K562 (cell line): ENCODE measurements around the gene NAGS. TPM values are rescaled to one million over a fixed set of nuclear protein-coding genes. Genes with fewer than 3 reads are reported as not detected.
A peak's percentile ranks its signal among the peaks of the same experiment; 100 is the strongest.

Experiments used
- ATAC-seq: fragments of 200-7000 bp; cut with Tn5 transposase; 3 replicates; pipeline ENCODE4 v1.9.1; 2020; ENCODE audit warnings: moderate library complexity
- BruUV-seq: library from RNA; stranded (reverse); fragments of 400-500 nt; replicated peaks from 2 replicates; lab custom pipeline; 2021; lab: Mats Ljungman, UMichigan
- CTCF ChIA-PET: fragments of 300-600 bp; formaldehyde crosslinking; extraction: SDS; loops from one replicate; lab custom pipeline; 2021; ENCODE audit warnings: low intra/inter-chr PET ratio; lab: Yijun Ruan, JAX
- POLR2A ChIA-PET: fragments of 300-600, 350-650 bp; sonication (Branson Sonifier 250); formaldehyde crosslinking; extraction: SDS; loops from one replicate; lab custom pipeline; 2021; ENCODE audit warnings: antibody characterized with exemption, inconsistent platforms; lab: Yijun Ruan, JAX
- DNase-seq, 4 experiments: peaks; one replicate each; pipeline versions ENCODE4 v3.0.0 to v3.0.0-alpha.2; 2011 to 2018; ENCODE audit warnings: low spot score in 3 of 4, mixed read lengths in 3 of 4; ENCODE audit errors: extremely low read depth in 1 of 4
- FAIRE-seq: peaks from 2 replicates; lab custom pipeline; 2011; peaks lifted over from hg19 to GRCh38; lab: Jason Lieb, UNC
- H2AFZ ChIP-seq: 2 replicates; pipeline ENCODE4 v1.6.0; 2011; ENCODE audit warnings: low read depth, low read length, control low read depth, inconsistent platforms
- H3K27ac ChIP-seq: fragments of 200-600 bp; 3 replicates; pipeline ENCODE4 v1.8.0; 2011; ENCODE audit warnings: low read depth, mild to moderate bottlenecking, control low read depth, inconsistent platforms, low read length, moderate library complexity, mixed read lengths; ENCODE audit errors: extremely low read depth
- H3K27me3 ChIP-seq, 2 experiments: fragments of 300-600 bp in 1 of 2; 2 replicates in 1 of 2; 3 replicates in 1 of 2; pipeline versions ENCODE4 v1.6.0 to v1.8.0; 2011; ENCODE audit warnings: inconsistent platforms in 2 of 2, low read length in 2 of 2, mild to moderate bottlenecking in 1 of 2, mixed read lengths in 1 of 2, moderate library complexity in 1 of 2; ENCODE audit not compliant: control insufficient read depth in 2 of 2, insufficient read depth in 2 of 2
- H3K36me3 ChIP-seq: fragments of 300-600 bp; 3 replicates; pipeline ENCODE4 v1.8.0; 2011; ENCODE audit warnings: mild to moderate bottlenecking, low read length, inconsistent platforms; ENCODE audit not compliant: control insufficient read depth, insufficient read depth
- H3K4me1 ChIP-seq, 2 experiments: fragments of 200-600 bp in 1 of 2; replicated peaks in 1 of 2; 2 replicates in 1 of 2; 3 replicates in 1 of 2; pipeline versions ENCODE4 v1.5.1 to v1.8.0; 2011; ENCODE audit warnings: inconsistent platforms in 2 of 2, low read length in 2 of 2, mild to moderate bottlenecking in 1 of 2, mixed read lengths in 1 of 2, moderate library complexity in 1 of 2; ENCODE audit not compliant: control insufficient read depth in 2 of 2, insufficient read depth in 2 of 2
- H3K4me2 ChIP-seq: 2 replicates; pipeline ENCODE4 v1.6.1; 2011; ENCODE audit warnings: low read length, control low read depth, inconsistent platforms, mixed read lengths; ENCODE audit not compliant: insufficient read depth
- H3K4me3 ChIP-seq: fragments of 200-600 bp; sonication (generic), shearing (Covaris generic); 2 replicates; pipeline ENCODE4 v1.5.1; 2016; ENCODE audit warnings: control low read depth, inconsistent platforms
- H3K79me2 ChIP-seq: fragments of 200-600 bp; 3 replicates; pipeline ENCODE4 v1.8.0; 2011; ENCODE audit warnings: low read length, inconsistent platforms; ENCODE audit not compliant: control insufficient read depth, insufficient read depth
- H3K9ac ChIP-seq, 2 experiments: 2 replicates each; pipeline versions ENCODE4 v1.6.0 to v1.6.1; 2011; ENCODE audit warnings: low read depth in 2 of 2, low read length in 2 of 2, control low read depth in 1 of 2, inconsistent platforms in 1 of 2, mild to moderate bottlenecking in 1 of 2, mixed read lengths in 1 of 2; ENCODE audit not compliant: insufficient read depth in 1 of 2
- H3K9me1 ChIP-seq: one replicate; pipeline ENCODE4 v1.6.0; 2011; ENCODE audit warnings: inconsistent platforms, mild to moderate bottlenecking, low read length, moderate library complexity; ENCODE audit not compliant: control insufficient read depth, insufficient read depth
- H3K9me3 ChIP-seq: replicated peaks from 2 replicates; pipeline ENCODE4 v1.5.1; 2011; ENCODE audit warnings: low read depth, low read length, inconsistent platforms; ENCODE audit not compliant: control insufficient read depth, insufficient read depth
- H4K20me1 ChIP-seq: replicated peaks from 2 replicates; pipeline ENCODE4 v1.6.1; 2011; ENCODE audit warnings: low read length, inconsistent platforms, mixed read lengths; ENCODE audit not compliant: control insufficient read depth, insufficient read depth
- ATF2 ChIP-seq: sonication (generic); formaldehyde crosslinking; IDR thresholded peaks from 2 replicates; pipeline ENCODE4 v1.8.1; 2022; ENCODE audit warnings: missing genetic modification reagents
- ATF6 ChIP-seq: sonication (generic); formaldehyde crosslinking; IDR thresholded peaks from 2 replicates; pipeline ENCODE4 v1.4.0; 2020; ENCODE audit warnings: mild to moderate bottlenecking, missing genetic modification reagents
- BHLHE40 ChIP-seq: IDR thresholded peaks from 2 replicates; pipeline ENCODE4 v1.6.1; 2011; ENCODE audit warnings: low read length, improper control_type of control experiment
- CUX1 ChIP-seq: fragments of 200-800 bp; sonication (Bioruptor generic); IDR thresholded peaks from 2 replicates; pipeline ENCODE4 v1.6.1; 2016; ENCODE audit warnings: missing genetic modification characterization, missing compliant biosample characterization
- ELF2 ChIP-seq: fragments of 250-450 bp; sonication (Bioruptor Pico); IDR thresholded peaks from 2 replicates; pipeline ENCODE4 v1.5.0; 2021; ENCODE audit warnings: mild to moderate bottlenecking
- FOXJ3 ChIP-seq: sonication (generic); formaldehyde crosslinking; IDR thresholded peaks from 2 replicates; pipeline ENCODE4 v1.4.0; 2020; ENCODE audit warnings: mild to moderate bottlenecking, missing genetic modification reagents
- NCOA6 ChIP-seq: fragments of 450-650 bp; IDR thresholded peaks from 2 replicates; pipeline ENCODE4 v1.6.1; 2017; ENCODE audit warnings: mild to moderate bottlenecking
- SETDB1 ChIP-seq: IDR thresholded peaks from one replicate; pipeline ENCODE4 v1.6.1; 2012; ENCODE audit warnings: low read length, control low read depth, inconsistent platforms
- ZNF263 ChIP-seq: sonication (generic); formaldehyde crosslinking; IDR thresholded peaks from 2 replicates; pipeline ENCODE4 v1.8.0; 2022; ENCODE audit warnings: mild to moderate bottlenecking, missing genetic modification reagents, borderline replicate concordance
- WGBS: fragments of 100-300 bp; shearing (Covaris generic); methylation state at CpG from one replicate; pipeline ENCODE4 v1.1.6; 2016; ENCODE audit warnings: low coverage, mixed read lengths; ENCODE audit not compliant: insufficient coverage; ENCODE audit errors: missing lambda C conversion rate; 5-methylcytosine and 5-hydroxymethylcytosine counted together
- in situ Hi-C: fragments of 300-500 bp; cut with MboI; formaldehyde crosslinking; loops from 4 replicates; pipeline ENCODE4 v1.15.0; 2018; ENCODE audit warnings: inconsistent platforms, mixed read lengths
- intact Hi-C: fragments of 100-400 bp; cut with micrococcal nuclease; formaldehyde crosslinking; loops from 2 replicates; pipeline ENCODE4 v1.14.2; 2022
- polyA plus RNA-seq, 8 experiments: library from polyadenylated mRNA; depleted of rRNA in 4 of 8; stranded (reverse) in 5 of 8; unstranded in 3 of 8; fragments of >200 nt; fragmentation: Nextera tagmentation in 2 of 8; fragmentation: Illumina TruSeq in 1 of 8; extraction: Ambion mirVana in 2 of 8; extraction: Trizol in 1 of 8; gene quantifications; 2 replicates each; pipeline versions ENCODE4 v1.2.1 to v1.2.3, GENCODE V29; 2011 to 2014; ENCODE audit warnings: inconsistent platforms in 1 of 8, missing spikeins in 1 of 8
- total RNA-seq, 7 experiments: library from RNA; depleted of rRNA in 6 of 7; stranded (reverse); fragments of >200 nt in 6 of 7; fragmentation: Illumina TruSeq in 2 of 7; extraction: Trizol in 2 of 7; gene quantifications; 2 replicates each; pipeline versions ENCODE4 v1.2.1 to v1.2.3, GENCODE V29; 2011 to 2021; ENCODE audit warnings: low replicate concordance in 1 of 7

NAGS gene
- total and polyA plus RNA-seq, 9 of the 15 experiments (the other 6 are each of a cell fraction or from before 2014, with no cell fraction given): not detected

- ATAC-seq (no peak), FAIRE-seq (no peak), DNase-seq (no peak)
- ChIA-PET CTCF (interaction anchor here (0.7 to 3.2 kb wide), 9 partner anchors 12 to 301 kb away, joined by 3 to 37 read pairs (median 4); no protein-coding TSS in a partner anchor), POLR2A (no interaction called here)
- Histone ChIP-seq H3K9ac (peak overlapping the region in 1 of 2 experiments; percentile 75; a peak in 1 of 4 replicates), H3K27me3 (peaks cover 0 to 8% of the 10 kb centered on the region in 2 experiments; a peak in 3 of 5 replicates), H3K4me2 (no peak overlapping the region), H3K36me3 (no peaks in the 10 kb centered on the region), H4K20me1 (0 out of 2 replicates have a peak, but pooled peaks cover 3% of the 10 kb centered on the region), H3K4me1 (peaks cover 4 to 8% of the 10 kb centered on the region in 2 experiments; a peak in 3 of 5 replicates), H3K4me3 (no peak overlapping the region), H3K9me1 (no peaks in the 10 kb centered on the region), H2AFZ (no peak overlapping the region), H3K9me3 (no peaks in the 10 kb centered on the region), H3K79me2 (no peaks in the 10 kb centered on the region), H3K27ac (no peak overlapping the region)
- intact Hi-C loops: loop anchor here (1.0 to 2.0 kb wide), 2 partner anchors 51 to 116 kb away; no protein-coding TSS in a partner anchor
- no TSS peak for BruUV-seq
- TF ChIP-seq ELF2 (CRISPR knock-in tag): no peak
- TF ChIP-seq NCOA6: no peak
- TF ChIP-seq ATF2 (CRISPR knock-in tag): no peak
- TF ChIP-seq ATF6 (CRISPR knock-in tag): 0 out of 2 replicates have a peak, but pooled peaks have one; percentile 26
- TF ChIP-seq SETDB1: no peak
- TF ChIP-seq FOXJ3: no peak
- TF ChIP-seq BHLHE40: no peak
- no peak for TF ChIP-seq CUX1 (CRISPR knock-in tag)
- TF ChIP-seq ZNF263 (CRISPR knock-in tag): 0 out of 2 replicates have a peak, but pooled peaks have one; percentile 3
- in situ Hi-C loops: no loop called here
- 2% methylated on average over 12 of the region's 12 CpGs for WGBS
Observed at GRCh38 chr17:43995150-43995471, 9.3 kb upstream of the NAGS start.
